C4-2B (cell line): ENCODE data around the gene MARCHF5.

ENCODE experiments used
- H3K27ac ChIP-seq: fragments of 450-650 bp; 2 replicates; pipeline ENCODE4 v1.5.1; 2017
- CTCF ChIP-seq: fragments of 450-650 bp; conservative IDR thresholded peaks from 2 replicates; pipeline ENCODE4 v1.5.1; 2017; ENCODE audit warnings: mild to moderate bottlenecking
- ZFX ChIP-seq: fragments of 450-650 bp; IDR thresholded peaks from 2 replicates; pipeline ENCODE4 v1.6.1; 2017

The MARCHF5 gene, protein sequence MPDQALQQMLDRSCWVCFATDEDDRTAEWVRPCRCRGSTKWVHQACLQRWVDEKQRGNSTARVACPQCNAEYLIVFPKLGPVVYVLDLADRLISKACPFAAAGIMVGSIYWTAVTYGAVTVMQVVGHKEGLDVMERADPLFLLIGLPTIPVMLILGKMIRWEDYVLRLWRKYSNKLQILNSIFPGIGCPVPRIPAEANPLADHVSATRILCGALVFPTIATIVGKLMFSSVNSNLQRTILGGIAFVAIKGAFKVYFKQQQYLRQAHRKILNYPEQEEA

GRCh38 chr10:92290837-92291615 is at the start of gene MARCHF5, which contains the start of gene CPEB3:
Gene MARCHF5, plus strand, starts transcription at chr10:92291167. Its CDS starts 328 bp downstream, at chr10:92291495.
Gene CPEB3, minus strand, starts transcription at chr10:92291078. Its CDS starts 50,728 bp downstream, at chr10:92240350.
- TF ChIP-seq ZFX (peak; percentile 99), CTCF (peak; percentile 63)

GRCh38 chr10:92241501-92241900 is 49.5 kb upstream of the MARCHF5 start:
- H3K27ac ChIP-seq: peak overlapping the region; percentile 78; the same call in 1 of the 2 replicates
- no peak for TF ChIP-seq ZFX
- no peak for TF ChIP-seq CTCF

More at GRCh38 chr10:92290837-92291615, at the start of gene MARCHF5, which contains the start of gene CPEB3:
- peak within 1 kb of the TSS; percentile 94 for H3K27ac ChIP-seq

- TF ChIP-seq CTCF (no peak), ZFX (no peak)
- H3K27ac ChIP-seq: no peak overlapping the region
Observed at GRCh38 chr10:92242380-92242779, 48.6 kb upstream of the MARCHF5 start.

DNA sequence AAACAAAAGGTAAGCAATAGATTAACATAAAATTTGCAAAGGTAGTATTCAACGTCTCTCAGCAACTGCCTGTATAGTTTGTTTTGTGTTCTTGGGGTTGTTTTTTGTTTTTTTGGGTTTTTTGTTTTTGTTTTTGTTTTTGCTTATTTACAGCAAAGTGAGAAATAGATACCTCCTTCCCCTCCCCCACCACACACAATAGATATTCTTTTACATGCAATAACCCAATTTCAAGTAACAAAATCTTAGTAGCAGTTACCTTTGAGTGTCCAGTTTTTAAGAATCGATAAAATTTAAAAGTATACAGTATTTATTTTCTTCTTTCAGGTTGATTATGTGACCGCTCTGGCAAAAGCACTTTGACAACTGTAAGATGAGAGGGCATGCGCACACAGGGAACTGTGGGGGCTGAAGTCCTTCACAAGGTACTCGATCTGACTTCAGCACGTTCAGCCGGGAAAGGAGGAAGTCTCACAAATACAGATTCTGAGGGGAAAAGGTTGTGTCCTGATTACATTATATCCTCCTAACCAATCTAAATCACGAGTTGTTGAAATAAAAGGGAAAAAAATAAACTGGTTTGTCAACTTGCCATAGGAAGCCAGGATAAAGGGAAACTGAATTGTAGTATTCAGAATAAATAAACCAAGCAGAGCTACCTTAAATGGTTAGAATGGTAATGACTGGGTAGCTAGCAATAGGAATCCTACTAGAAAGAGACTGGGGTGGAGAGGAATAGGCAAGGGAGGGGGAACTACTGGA is 47.9 kb upstream of the MARCHF5 start:
- TF ChIP-seq CTCF (no peak), ZFX (no peak)
- H3K27ac ChIP-seq: no peak overlapping the region; the same call in 1 of the 2 replicates

- TF ChIP-seq ZFX (no peak), CTCF (no peak)
- H3K27ac ChIP-seq: no peak overlapping the region
Observed at GRCh38 chr10:92244796-92245195, 46.2 kb upstream of the MARCHF5 start.

DNA sequence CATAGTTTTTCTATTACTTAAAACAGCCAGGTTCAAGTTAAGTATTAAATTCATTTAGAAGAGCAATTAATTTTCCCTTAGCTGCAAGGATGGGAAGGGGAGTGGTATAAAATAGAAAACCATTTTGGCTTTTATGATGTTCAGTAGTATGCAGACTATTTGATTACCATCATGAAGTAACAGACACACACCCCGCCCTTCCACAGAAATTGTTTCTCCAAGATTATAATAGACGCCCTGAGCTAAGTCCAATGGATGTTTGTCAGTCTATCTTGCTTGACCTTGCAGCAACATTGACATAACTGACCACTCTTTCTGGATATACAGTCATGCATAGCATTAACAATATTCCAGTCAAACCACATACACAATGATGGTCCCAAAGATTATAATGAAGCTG is 42.4 kb upstream of the MARCHF5 start:
- no peak overlapping the region for H3K27ac ChIP-seq
- no peak for TF ChIP-seq CTCF
- TF ChIP-seq ZFX: no peak
